Measurements from ENCODE around the gene ETV5. TPM values are rescaled to one million over a fixed set of nuclear protein-coding genes. Genes with fewer than 3 reads are reported as not detected.

The ETV5 gene
- total and polyA plus RNA-seq, 9 of the 15 experiments (the other 6 are each of a cell fraction or from before 2014, with no cell fraction given), result 9.2 to 25.9 (median 15.9) TPM

- Histone ChIP-seq H3K9me3 (replicated peaks; ENCODE audit: control insufficient read depth, insufficient read depth, low read depth, low read length) (0 out of 2 replicates have a peak, but pooled peaks cover 2% of the 10 kb centered on the region), H3K27ac (ENCODE audit: extremely low read depth, low read depth, low read length) (no peak overlapping the region), H3K4me1 (replicated peaks in 1 of 2; ENCODE audit: control insufficient read depth in 2 of 2, insufficient read depth in 2 of 2, low read length in 2 of 2) (no peaks in the 10 kb centered on the region), H3K4me3 (no peak overlapping the region), H3K27me3 (ENCODE audit: control insufficient read depth in 2 of 2, insufficient read depth in 2 of 2, low read length in 2 of 2) (no peaks in the 10 kb centered on the region), H3K9me1 (ENCODE audit: control insufficient read depth, insufficient read depth, low read length) (no peaks in the 10 kb centered on the region), H3K79me2 (ENCODE audit: control insufficient read depth, insufficient read depth, low read length) (no peaks in the 10 kb centered on the region), H4K20me1 (replicated peaks; ENCODE audit: control insufficient read depth, insufficient read depth, low read length) (no peaks in the 10 kb centered on the region), H3K4me2 (ENCODE audit: insufficient read depth, low read length) (no peak overlapping the region), H3K9ac (ENCODE audit: insufficient read depth in 1 of 2, low read depth in 2 of 2, low read length in 2 of 2) (no peak overlapping the region), H2AFZ (ENCODE audit: low read depth, low read length) (no peak overlapping the region), H3K36me3 (ENCODE audit: control insufficient read depth, insufficient read depth, low read length) (peaks cover 3% of the 10 kb centered on the region; the same call in 1 of the 3 replicates)
- TF ChIP-seq AFF4 (CRISPR knock-in tag; IDR thresholded peaks at IDR 0.05) (no peak), CGGBP1 (CRISPR knock-in tag; IDR thresholded peaks at IDR 0.05) (no peak), KAT8 (IDR thresholded peaks at IDR 0.05; ENCODE audit: low read depth) (no peak), SETDB1 (IDR thresholded peaks at IDR 0.05; ENCODE audit: low read length) (no peak), TCF3 (CRISPR knock-in tag; IDR thresholded peaks at IDR 0.05) (no peak)
- no peak for DNase-seq (ENCODE audit: extremely low read depth in 1 of 4, low spot score in 3 of 4)
- intact Hi-C loops (cut with micrococcal nuclease), result no loop called here
- ChIA-PET CTCF (ENCODE audit: low intra/inter-chr PET ratio) (no interaction called here), POLR2A (interaction anchor here (1.2 kb wide), 1 partner anchor 21 kb away, joined by 3 read pairs; no protein-coding TSS in a partner anchor)
- 90% methylated on average over 7 of the region's 9 CpGs for WGBS (ENCODE audit: insufficient coverage, low coverage, missing lambda C conversion rate)
- no peak for FAIRE-seq
- ATAC-seq, result no peak
- no TSS peak for BruUV-seq (replicated peaks)
- in situ Hi-C loops (cut with MboI), result loop anchor here (25.0 kb wide), 1 partner anchor 1408 kb away; no protein-coding TSS in a partner anchor
These were observed 38.8 kb downstream of the ETV5 start for GRCh38 chr3:186070133-186070532.

Measured in K562 (cell line).